Suprapubic skin (tissue), 3 donors: ENCODE measurements around the gene ATP11A.

Experiments
- EP300 ChIP-seq: sonication (generic); formaldehyde crosslinking; IDR thresholded peaks from one replicate; pipeline ENCODE4 v1.6.1; 2017; ENCODE audit warnings: antibody characterized with exemption
- POLR2A ChIP-seq, 2 donors: fragments of 450-650 bp; IDR thresholded peaks; one replicate each; pipeline ENCODE4 v1.6.1; 2017; ENCODE audit warnings: antibody characterized with exemption in 2 of 2, mild to moderate bottlenecking in 2 of 2, moderate library complexity in 2 of 2
- TF ChIP-seq, protein P1 (sequence below), 2 donors: fragments of 200-600 bp in 1 of 2; fragments of 450-650 bp in 1 of 2; sonication (generic) in 1 of 2; IDR thresholded peaks; one replicate each; pipeline ENCODE4 v1.5.1; 2016 to 2019; ENCODE audit warnings: antibody characterized with exemption in 2 of 2, mild to moderate bottlenecking in 1 of 2, moderate library complexity in 1 of 2

GRCh38 chr13:112643759-112644459 lies 45.9 kb upstream of the ATP11A start:
- TF ChIP-seq, protein P1, sequence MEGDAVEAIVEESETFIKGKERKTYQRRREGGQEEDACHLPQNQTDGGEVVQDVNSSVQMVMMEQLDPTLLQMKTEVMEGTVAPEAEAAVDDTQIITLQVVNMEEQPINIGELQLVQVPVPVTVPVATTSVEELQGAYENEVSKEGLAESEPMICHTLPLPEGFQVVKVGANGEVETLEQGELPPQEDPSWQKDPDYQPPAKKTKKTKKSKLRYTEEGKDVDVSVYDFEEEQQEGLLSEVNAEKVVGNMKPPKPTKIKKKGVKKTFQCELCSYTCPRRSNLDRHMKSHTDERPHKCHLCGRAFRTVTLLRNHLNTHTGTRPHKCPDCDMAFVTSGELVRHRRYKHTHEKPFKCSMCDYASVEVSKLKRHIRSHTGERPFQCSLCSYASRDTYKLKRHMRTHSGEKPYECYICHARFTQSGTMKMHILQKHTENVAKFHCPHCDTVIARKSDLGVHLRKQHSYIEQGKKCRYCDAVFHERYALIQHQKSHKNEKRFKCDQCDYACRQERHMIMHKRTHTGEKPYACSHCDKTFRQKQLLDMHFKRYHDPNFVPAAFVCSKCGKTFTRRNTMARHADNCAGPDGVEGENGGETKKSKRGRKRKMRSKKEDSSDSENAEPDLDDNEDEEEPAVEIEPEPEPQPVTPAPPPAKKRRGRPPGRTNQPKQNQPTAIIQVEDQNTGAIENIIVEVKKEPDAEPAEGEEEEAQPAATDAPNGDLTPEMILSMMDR (IDR thresholded peaks at IDR 0.05) = no peak
- TF ChIP-seq EP300 (no peak), POLR2A (IDR thresholded peaks at IDR 0.05) (no peak)
